Esophagus squamous epithelium (tissue), 4 donors: ENCODE measurements around the gene APMAP.

ENCODE experiments used
- POLR2A ChIP-seq, 4 donors: fragments of 450-650 bp; IDR thresholded peaks; one replicate each; pipeline ENCODE4 v1.6.1; 2017; ENCODE audit warnings: antibody characterized with exemption in 4 of 4, mild to moderate bottlenecking in 4 of 4, moderate library complexity in 3 of 4
- TF ChIP-seq, protein P1 (sequence below), 6 experiments: fragments of 450-650 bp in 4 of 6; fragments of 200-600 bp in 2 of 6; sonication (generic) in 2 of 6; IDR thresholded peaks; one replicate each; pipeline ENCODE4 v1.5.1; 2016 to 2019; ENCODE audit warnings: antibody characterized with exemption in 6 of 6, mild to moderate bottlenecking in 4 of 6, moderate library complexity in 4 of 6

GRCh38 chr20:25038103-25038410, 45.5 kb upstream of the APMAP start:
- no peak for TF ChIP-seq POLR2A (IDR thresholded peaks at IDR 0.05)
- TF ChIP-seq, protein P1, sequence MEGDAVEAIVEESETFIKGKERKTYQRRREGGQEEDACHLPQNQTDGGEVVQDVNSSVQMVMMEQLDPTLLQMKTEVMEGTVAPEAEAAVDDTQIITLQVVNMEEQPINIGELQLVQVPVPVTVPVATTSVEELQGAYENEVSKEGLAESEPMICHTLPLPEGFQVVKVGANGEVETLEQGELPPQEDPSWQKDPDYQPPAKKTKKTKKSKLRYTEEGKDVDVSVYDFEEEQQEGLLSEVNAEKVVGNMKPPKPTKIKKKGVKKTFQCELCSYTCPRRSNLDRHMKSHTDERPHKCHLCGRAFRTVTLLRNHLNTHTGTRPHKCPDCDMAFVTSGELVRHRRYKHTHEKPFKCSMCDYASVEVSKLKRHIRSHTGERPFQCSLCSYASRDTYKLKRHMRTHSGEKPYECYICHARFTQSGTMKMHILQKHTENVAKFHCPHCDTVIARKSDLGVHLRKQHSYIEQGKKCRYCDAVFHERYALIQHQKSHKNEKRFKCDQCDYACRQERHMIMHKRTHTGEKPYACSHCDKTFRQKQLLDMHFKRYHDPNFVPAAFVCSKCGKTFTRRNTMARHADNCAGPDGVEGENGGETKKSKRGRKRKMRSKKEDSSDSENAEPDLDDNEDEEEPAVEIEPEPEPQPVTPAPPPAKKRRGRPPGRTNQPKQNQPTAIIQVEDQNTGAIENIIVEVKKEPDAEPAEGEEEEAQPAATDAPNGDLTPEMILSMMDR (IDR thresholded peaks at IDR 0.05): no peak
